Loucy (cell line): ENCODE measurements around the gene MYL12B.

Source experiments
- H2AFZ ChIP-seq: fragments of 200-600 bp; sonication (generic); 2 replicates; pipeline ENCODE4 v1.6.0; 2016; ENCODE audit warnings: antibody characterized with exemption, mild to moderate bottlenecking, low read length, moderate library complexity
- H3F3A ChIP-seq: fragments of 200-600 bp; 2 replicates; pipeline ENCODE4 v1.6.0; 2016; ENCODE audit warnings: antibody characterized with exemption, low read depth, mild to moderate bottlenecking
- H3K27me3 ChIP-seq: fragments of 200-600 bp; sonication (generic); 2 replicates; pipeline ENCODE4 v1.6.1; 2014; ENCODE audit warnings: low read length, mild to moderate bottlenecking; ENCODE audit not compliant: insufficient read depth, poor library complexity, severe bottlenecking
- H3K36me3 ChIP-seq: fragments of 200-600 bp; sonication (generic); 2 replicates; pipeline ENCODE4 v1.6.1; 2016; ENCODE audit warnings: low read length; ENCODE audit not compliant: insufficient read depth
- H3K4me1 ChIP-seq: fragments of 200-600 bp; sonication (generic); 2 replicates; pipeline ENCODE4 v1.5.1; 2014; ENCODE audit warnings: low read length, mild to moderate bottlenecking; ENCODE audit not compliant: insufficient read depth, poor library complexity, severe bottlenecking
- H3K4me2 ChIP-seq: fragments of 200-600 bp; sonication (generic); 2 replicates; pipeline ENCODE4 v1.6.0; 2014; ENCODE audit warnings: antibody characterized with exemption, low read length, low read depth, mild to moderate bottlenecking; ENCODE audit not compliant: poor library complexity, severe bottlenecking
- H3K4me3 ChIP-seq: fragments of 200-600 bp; sonication (generic); 2 replicates; pipeline ENCODE4 v1.5.1; 2014; ENCODE audit warnings: low read length, mild to moderate bottlenecking, mixed read lengths; ENCODE audit not compliant: poor library complexity, severe bottlenecking
- H3K79me2 ChIP-seq: fragments of 200-600 bp; sonication (generic); 2 replicates; pipeline ENCODE4 v1.6.1; 2014; ENCODE audit warnings: low read length; ENCODE audit not compliant: insufficient read depth
- H3K9ac ChIP-seq: fragments of 200-600 bp; sonication (generic); 2 replicates; pipeline ENCODE4 v1.6.0; 2014; ENCODE audit warnings: mild to moderate bottlenecking, low read depth, low read length, moderate library complexity; ENCODE audit not compliant: poor library complexity, severe bottlenecking
- H3K9me2 ChIP-seq: fragments of 200-600 bp; sonication (generic); replicated peaks from 2 replicates; pipeline ENCODE4 v1.6.1; 2016; ENCODE audit warnings: low read depth, low read length, mixed read lengths
- H3K9me3 ChIP-seq: fragments of 200-600 bp; sonication (generic); 2 replicates; pipeline ENCODE4 v1.6.1; 2014; ENCODE audit warnings: mild to moderate bottlenecking, antibody characterized with exemption, low read length, low read depth; ENCODE audit not compliant: insufficient read depth
- H4K20me1 ChIP-seq: fragments of 200-600 bp; sonication (generic); 2 replicates; pipeline ENCODE4 v1.6.0; 2014; ENCODE audit warnings: antibody characterized with exemption, low read length, mild to moderate bottlenecking; ENCODE audit not compliant: insufficient read depth, poor library complexity, severe bottlenecking
- EZH2phosphoT487 ChIP-seq: fragments of 200-600 bp; IDR thresholded peaks from 2 replicates; pipeline ENCODE4 v1.6.1; 2018; ENCODE audit warnings: antibody characterized with exemption, mild to moderate bottlenecking, moderate library complexity, borderline replicate concordance
- TF ChIP-seq, protein P1 (sequence below): fragments of 200-600 bp; sonication (generic); conservative IDR thresholded peaks from 2 replicates; pipeline ENCODE4 v1.5.1; 2014; ENCODE audit warnings: mild to moderate bottlenecking, antibody characterized with exemption, low read length

MYL12B gene

DNA sequence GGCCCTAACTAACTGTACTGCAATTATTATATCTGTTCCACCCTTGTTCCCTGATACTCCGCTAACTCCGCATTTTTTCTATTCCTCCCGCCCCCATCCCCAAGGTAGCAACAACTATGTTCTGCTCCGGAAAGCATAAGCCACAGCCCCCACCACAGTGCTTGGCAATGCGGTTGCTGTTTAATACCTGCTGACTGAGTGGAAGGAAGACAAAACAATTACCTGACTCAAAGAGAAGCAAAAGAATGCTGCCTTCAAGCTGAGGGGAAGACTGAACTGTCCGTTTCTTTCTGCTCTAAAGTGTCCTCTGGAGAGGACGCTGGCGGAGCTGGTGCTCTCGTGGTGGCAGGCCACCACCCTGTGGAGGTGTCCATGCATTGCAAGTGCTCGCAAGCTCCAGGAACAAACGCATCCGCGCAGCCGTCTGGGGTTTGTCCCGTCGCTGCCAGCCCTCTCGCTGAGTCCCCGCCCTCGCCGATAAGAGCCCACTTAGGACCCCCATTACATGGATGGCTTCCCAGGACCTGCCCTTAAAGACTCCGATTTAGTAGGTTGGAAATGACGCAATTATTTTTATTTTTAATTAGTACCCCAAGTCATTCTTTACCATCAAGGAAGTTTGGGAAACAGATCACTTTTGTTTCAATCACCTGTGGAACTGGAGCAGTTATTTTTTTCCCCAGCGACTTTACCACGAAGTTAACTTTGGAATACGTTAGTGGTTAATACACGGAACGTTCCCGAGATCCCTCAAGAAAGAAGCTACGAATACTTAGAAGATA is 15.9 kb upstream of the MYL12B start:
- TF ChIP-seq, protein P1, sequence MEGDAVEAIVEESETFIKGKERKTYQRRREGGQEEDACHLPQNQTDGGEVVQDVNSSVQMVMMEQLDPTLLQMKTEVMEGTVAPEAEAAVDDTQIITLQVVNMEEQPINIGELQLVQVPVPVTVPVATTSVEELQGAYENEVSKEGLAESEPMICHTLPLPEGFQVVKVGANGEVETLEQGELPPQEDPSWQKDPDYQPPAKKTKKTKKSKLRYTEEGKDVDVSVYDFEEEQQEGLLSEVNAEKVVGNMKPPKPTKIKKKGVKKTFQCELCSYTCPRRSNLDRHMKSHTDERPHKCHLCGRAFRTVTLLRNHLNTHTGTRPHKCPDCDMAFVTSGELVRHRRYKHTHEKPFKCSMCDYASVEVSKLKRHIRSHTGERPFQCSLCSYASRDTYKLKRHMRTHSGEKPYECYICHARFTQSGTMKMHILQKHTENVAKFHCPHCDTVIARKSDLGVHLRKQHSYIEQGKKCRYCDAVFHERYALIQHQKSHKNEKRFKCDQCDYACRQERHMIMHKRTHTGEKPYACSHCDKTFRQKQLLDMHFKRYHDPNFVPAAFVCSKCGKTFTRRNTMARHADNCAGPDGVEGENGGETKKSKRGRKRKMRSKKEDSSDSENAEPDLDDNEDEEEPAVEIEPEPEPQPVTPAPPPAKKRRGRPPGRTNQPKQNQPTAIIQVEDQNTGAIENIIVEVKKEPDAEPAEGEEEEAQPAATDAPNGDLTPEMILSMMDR = peak; percentile 93
- no peak for TF ChIP-seq EZH2phosphoT487
- Histone ChIP-seq H4K20me1 (peaks cover 21% of the 10 kb centered on the region), H3K4me3 (peak overlapping the region; percentile 92), H3F3A (no peaks in the 10 kb centered on the region; the same call in 1 of the 2 replicates), H3K79me2 (peaks cover 51% of the 10 kb centered on the region), H3K4me2 (peak overlapping the region; percentile 90), H2AFZ (peak overlapping the region; percentile 83), H3K9ac (peak overlapping the region; percentile 95), H3K9me2 (no peaks in the 10 kb centered on the region), H3K27me3 (peaks cover 6% of the 10 kb centered on the region), H3K36me3 (no peaks in the 10 kb centered on the region; the same call in 1 of the 2 replicates), H3K4me1 (peaks cover 25% of the 10 kb centered on the region), H3K9me3 (peaks cover 2% of the 10 kb centered on the region; the same call in 1 of the 2 replicates)

DNA sequence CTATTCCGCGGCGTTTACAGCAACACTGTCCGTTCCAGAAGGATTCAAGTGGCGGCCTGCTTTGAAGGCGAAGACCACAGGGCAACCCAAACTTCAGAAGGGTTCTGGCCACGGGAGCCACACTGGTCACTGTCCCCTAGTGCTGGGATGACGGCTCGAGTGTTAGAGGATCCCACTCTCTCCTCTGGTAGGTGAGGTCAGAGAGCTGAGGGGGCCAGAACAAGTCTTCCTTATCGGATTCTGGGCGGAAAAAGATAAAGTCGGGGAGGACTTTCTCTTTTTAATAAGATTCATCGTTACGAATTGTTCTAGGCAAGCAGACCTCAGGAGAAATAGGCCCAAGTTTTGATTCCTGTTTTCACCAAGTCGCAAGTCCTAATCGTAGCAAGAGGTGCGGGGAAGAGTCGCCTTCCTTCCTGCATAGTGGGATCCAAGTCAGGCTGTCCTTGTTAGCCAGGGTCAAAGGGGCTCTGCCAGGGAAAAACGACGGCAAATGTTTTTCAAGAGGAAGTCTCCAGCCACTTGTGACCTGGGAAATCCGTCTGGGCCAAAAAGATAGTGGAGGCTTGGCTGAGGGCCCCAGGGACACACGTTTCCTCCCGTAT is 15.2 kb upstream of the MYL12B start:
- TF ChIP-seq EZH2phosphoT487 = no peak
- TF ChIP-seq, protein P1 = no peak
- Histone ChIP-seq H3K79me2 (peaks cover 58% of the 10 kb centered on the region), H3F3A (no peaks in the 10 kb centered on the region; the same call in 1 of the 2 replicates), H3K27me3 (peaks cover 6% of the 10 kb centered on the region), H3K9me2 (no peaks in the 10 kb centered on the region), H3K4me1 (peaks cover 31% of the 10 kb centered on the region), H2AFZ (peak overlapping the region; percentile 48), H3K4me3 (peak overlapping the region; percentile 92), H3K36me3 (no peaks in the 10 kb centered on the region; the same call in 1 of the 2 replicates), H4K20me1 (peaks cover 28% of the 10 kb centered on the region), H3K9me3 (peaks cover 2% of the 10 kb centered on the region; the same call in 1 of the 2 replicates), H3K9ac (peak overlapping the region; percentile 95), H3K4me2 (peak overlapping the region; percentile 90)

GRCh38 chr18:3247240-3248061 is 14.5 kb upstream of the MYL12B start, which contains the start of gene MYL12A:
MYL12A (plus strand) TSS chr18:3247801; CDS start chr18:3253248, 5,447 bp downstream.
- peak within 1 kb of the TSS; percentile 95 for H3K9ac ChIP-seq
- no peak for TF ChIP-seq EZH2phosphoT487
- TF ChIP-seq, protein P1 = no peak
- no peaks in the 10 kb centered on the region for H3K9me3 ChIP-seq
- H3K4me1 ChIP-seq = peaks cover 37% of the 10 kb centered on the region
- H3F3A ChIP-seq = no peaks in the 10 kb centered on the region; the same call in 1 of the 2 replicates
- H3K9me2 ChIP-seq = no peaks in the 10 kb centered on the region
- peak within 1 kb of the TSS; percentile 98 for H3K4me2 ChIP-seq
- H2AFZ ChIP-seq = peak within 1 kb of the TSS; percentile 92
- no peaks in the 10 kb centered on the region; the same call in 1 of the 2 replicates for H3K36me3 ChIP-seq
- H3K79me2 ChIP-seq = peaks cover 65% of the 10 kb centered on the region
- peaks cover 36% of the 10 kb centered on the region for H4K20me1 ChIP-seq
- H3K27me3 ChIP-seq = peaks cover 6% of the 10 kb centered on the region
- H3K4me3 ChIP-seq = peak within 1 kb of the TSS; percentile 92
